Measurements from ENCODE around the gene LMX1A. TPM values are rescaled to one million over a fixed set of nuclear protein-coding genes. Genes with fewer than 3 reads are reported as not detected.

Gene LMX1A
- total and polyA plus RNA-seq, 9 donors: 0.37 to 2.2 (median 0.84) TPM

- no peak overlapping the region for H3K27ac ChIP-seq (ENCODE audit: low read length)
- no peak overlapping the region for H3K4me3 ChIP-seq (ENCODE audit: low read length)
- H3K9me3 ChIP-seq (replicated peaks; ENCODE audit: control insufficient read depth, low read depth, low read length): no peaks in the 10 kb centered on the region
- H3K4me1 ChIP-seq (ENCODE audit: control insufficient read depth, insufficient read depth, low read length): no peaks in the 10 kb centered on the region
- WGBS (ENCODE audit: insufficient coverage): no CpG with 5 or more reads among the region's 2 CpGs
- H3K27me3 ChIP-seq (ENCODE audit: control insufficient read depth, insufficient read depth, low read length): peaks cover 7% of the 10 kb centered on the region
- H3K36me3 ChIP-seq (ENCODE audit: control insufficient read depth, insufficient read depth, low read length): no peaks in the 10 kb centered on the region
- DNase-seq: no peak
Measured at GRCh38 chr1:165241321-165241720, 115.2 kb downstream of the LMX1A start.

GRCh38 chr1:165240492-165240891 is 116.0 kb downstream of the LMX1A start:
- H3K27me3 ChIP-seq (ENCODE audit: control insufficient read depth, insufficient read depth, low read length): peaks cover 15% of the 10 kb centered on the region
- no peaks in the 10 kb centered on the region for H3K36me3 ChIP-seq (ENCODE audit: control insufficient read depth, insufficient read depth, low read length)
- no CpG with 5 or more reads among the region's 4 CpGs for WGBS (ENCODE audit: insufficient coverage)
- no peak for DNase-seq
- no peak overlapping the region for H3K4me3 ChIP-seq (ENCODE audit: low read length)
- H3K27ac ChIP-seq (ENCODE audit: low read length): no peak overlapping the region
- H3K9me3 ChIP-seq (replicated peaks; ENCODE audit: control insufficient read depth, low read depth, low read length): no peaks in the 10 kb centered on the region
- H3K4me1 ChIP-seq (ENCODE audit: control insufficient read depth, insufficient read depth, low read length): peaks cover 6% of the 10 kb centered on the region

DNA sequence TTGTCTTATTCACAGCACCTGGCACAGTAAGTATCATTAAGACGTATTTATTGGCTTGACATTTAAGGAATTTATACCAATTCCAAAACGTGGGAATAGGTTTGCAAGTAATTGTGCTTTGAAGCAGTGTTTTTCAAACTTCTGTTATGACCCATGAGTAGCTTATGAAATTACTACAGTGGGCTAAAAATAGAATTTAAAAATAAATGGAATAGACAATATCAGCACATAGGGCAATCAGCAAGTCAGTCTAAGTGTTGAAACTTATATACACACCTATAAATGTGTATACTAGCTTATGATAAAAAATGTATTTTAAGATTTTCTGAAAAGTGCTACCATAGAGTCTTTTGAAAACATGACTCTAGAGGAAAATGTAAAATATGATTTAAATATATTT is 116.6 kb downstream of the LMX1A start:
- DNase-seq: no peak
- Histone ChIP-seq H3K36me3 (ENCODE audit: control insufficient read depth, insufficient read depth, low read length) (no peaks in the 10 kb centered on the region), H3K27ac (ENCODE audit: low read length) (no peak overlapping the region), H3K9me3 (replicated peaks; ENCODE audit: control insufficient read depth, low read depth, low read length) (no peaks in the 10 kb centered on the region), H3K4me1 (ENCODE audit: control insufficient read depth, insufficient read depth, low read length) (peaks cover 11% of the 10 kb centered on the region), H3K4me3 (ENCODE audit: low read length) (no peak overlapping the region), H3K27me3 (ENCODE audit: control insufficient read depth, insufficient read depth, low read length) (peaks cover 20% of the 10 kb centered on the region)
- WGBS (ENCODE audit: insufficient coverage): no CpG with 5 or more reads among the region's 2 CpGs

GRCh38 chr1:165235777-165236291 is 120.7 kb downstream of the LMX1A start:
- Histone ChIP-seq H3K9me3 (replicated peaks; ENCODE audit: control insufficient read depth, low read depth, low read length) (no peaks in the 10 kb centered on the region), H3K36me3 (ENCODE audit: control insufficient read depth, insufficient read depth, low read length) (no peaks in the 10 kb centered on the region), H3K4me1 (ENCODE audit: control insufficient read depth, insufficient read depth, low read length) (peaks cover 11% of the 10 kb centered on the region), H3K4me3 (ENCODE audit: low read length) (peak overlapping the region; percentile 28), H3K27ac (ENCODE audit: low read length) (no peak overlapping the region), H3K27me3 (ENCODE audit: control insufficient read depth, insufficient read depth, low read length) (peaks cover 27% of the 10 kb centered on the region)
- under 1% methylated on average over 28 of the region's 33 CpGs for WGBS (ENCODE audit: insufficient coverage)
- peak; percentile 22 for DNase-seq

GRCh38 chr1:165235155-165235776 is 121.2 kb downstream of the LMX1A start:
- Histone ChIP-seq H3K4me3 (ENCODE audit: low read length) (peak overlapping the region; percentile 28), H3K36me3 (ENCODE audit: control insufficient read depth, insufficient read depth, low read length) (no peaks in the 10 kb centered on the region), H3K27me3 (ENCODE audit: control insufficient read depth, insufficient read depth, low read length) (peaks cover 29% of the 10 kb centered on the region), H3K9me3 (replicated peaks; ENCODE audit: control insufficient read depth, low read depth, low read length) (no peaks in the 10 kb centered on the region), H3K4me1 (ENCODE audit: control insufficient read depth, insufficient read depth, low read length) (peaks cover 11% of the 10 kb centered on the region), H3K27ac (ENCODE audit: low read length) (no peak overlapping the region)
- 3% methylated on average over 52 of the region's 56 CpGs for whole genome bisulfite sequencing (ENCODE audit: insufficient coverage)
- DNase-seq: peak; percentile 35

DNA sequence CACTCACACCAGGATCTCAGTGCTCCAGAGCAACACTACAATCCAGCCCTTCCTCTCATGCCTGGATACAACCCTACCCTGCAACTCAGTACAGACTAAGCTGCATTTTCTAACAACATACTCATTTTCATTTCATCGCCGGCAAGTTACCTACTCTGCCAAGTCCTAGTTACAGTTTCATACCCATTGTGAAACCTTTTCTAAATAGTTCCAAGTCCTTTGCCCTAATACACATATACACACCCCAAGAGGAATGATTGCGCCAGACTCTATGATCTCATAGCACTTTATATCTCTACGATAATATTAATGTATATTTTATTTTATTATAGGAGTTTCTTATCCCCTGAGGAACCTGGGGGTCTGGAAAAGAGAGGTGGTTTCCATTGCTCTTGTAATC is 122.4 kb downstream of the LMX1A start:
- Histone ChIP-seq H3K36me3 (ENCODE audit: control insufficient read depth, insufficient read depth, low read length) (no peaks in the 10 kb centered on the region), H3K27ac (ENCODE audit: low read length) (no peak overlapping the region), H3K9me3 (replicated peaks; ENCODE audit: control insufficient read depth, low read depth, low read length) (no peaks in the 10 kb centered on the region), H3K4me1 (ENCODE audit: control insufficient read depth, insufficient read depth, low read length) (peaks cover 11% of the 10 kb centered on the region), H3K27me3 (ENCODE audit: control insufficient read depth, insufficient read depth, low read length) (peaks cover 29% of the 10 kb centered on the region), H3K4me3 (ENCODE audit: low read length) (no peak overlapping the region)
- DNase-seq: no peak
- WGBS (ENCODE audit: insufficient coverage): 93% methylated on average over 2 of the region's 4 CpGs

- H3K4me1 ChIP-seq (ENCODE audit: control insufficient read depth, insufficient read depth, low read length): no peaks in the 10 kb centered on the region
- H3K27me3 ChIP-seq (ENCODE audit: control insufficient read depth, insufficient read depth, low read length): peaks cover 7% of the 10 kb centered on the region
- no peak overlapping the region for H3K27ac ChIP-seq (ENCODE audit: low read length)
- H3K36me3 ChIP-seq (ENCODE audit: control insufficient read depth, insufficient read depth, low read length): no peaks in the 10 kb centered on the region
- H3K4me3 ChIP-seq (ENCODE audit: low read length): no peak overlapping the region
- no peaks in the 10 kb centered on the region for H3K9me3 ChIP-seq (replicated peaks; ENCODE audit: control insufficient read depth, low read depth, low read length)
- peak; percentile 20 for DNase-seq
- WGBS (ENCODE audit: insufficient coverage): no CpG with 5 or more reads among the region's 2 CpGs
Measured at GRCh38 chr1:165228676-165229075, 127.8 kb downstream of the LMX1A start.

- Histone ChIP-seq H3K27ac (ENCODE audit: low read length) (no peak overlapping the region), H3K36me3 (ENCODE audit: control insufficient read depth, insufficient read depth, low read length) (no peaks in the 10 kb centered on the region), H3K27me3 (ENCODE audit: control insufficient read depth, insufficient read depth, low read length) (peaks cover 7% of the 10 kb centered on the region), H3K4me1 (ENCODE audit: control insufficient read depth, insufficient read depth, low read length) (no peaks in the 10 kb centered on the region), H3K4me3 (ENCODE audit: low read length) (no peak overlapping the region), H3K9me3 (replicated peaks; ENCODE audit: control insufficient read depth, low read depth, low read length) (no peaks in the 10 kb centered on the region)
- no peak for DNase-seq
- no CpG with 5 or more reads among the region's 2 CpGs for WGBS (ENCODE audit: insufficient coverage)
Measured at GRCh38 chr1:165228111-165228655, 128.3 kb downstream of the LMX1A start.

- Histone ChIP-seq H3K4me1 (ENCODE audit: control insufficient read depth, insufficient read depth, low read length) (peaks cover 3% of the 10 kb centered on the region), H3K36me3 (ENCODE audit: control insufficient read depth, insufficient read depth, low read length) (no peaks in the 10 kb centered on the region), H3K9me3 (replicated peaks; ENCODE audit: control insufficient read depth, low read depth, low read length) (no peaks in the 10 kb centered on the region), H3K27me3 (ENCODE audit: control insufficient read depth, insufficient read depth, low read length) (peaks cover 2% of the 10 kb centered on the region), H3K4me3 (ENCODE audit: low read length) (no peak overlapping the region), H3K27ac (ENCODE audit: low read length) (no peak overlapping the region)
- DNase-seq: no peak
- no CpG with 5 or more reads among the region's 2 CpGs for WGBS (ENCODE audit: insufficient coverage)
Measured at GRCh38 chr1:165226326-165226725, 130.2 kb downstream of the LMX1A start.

DNA sequence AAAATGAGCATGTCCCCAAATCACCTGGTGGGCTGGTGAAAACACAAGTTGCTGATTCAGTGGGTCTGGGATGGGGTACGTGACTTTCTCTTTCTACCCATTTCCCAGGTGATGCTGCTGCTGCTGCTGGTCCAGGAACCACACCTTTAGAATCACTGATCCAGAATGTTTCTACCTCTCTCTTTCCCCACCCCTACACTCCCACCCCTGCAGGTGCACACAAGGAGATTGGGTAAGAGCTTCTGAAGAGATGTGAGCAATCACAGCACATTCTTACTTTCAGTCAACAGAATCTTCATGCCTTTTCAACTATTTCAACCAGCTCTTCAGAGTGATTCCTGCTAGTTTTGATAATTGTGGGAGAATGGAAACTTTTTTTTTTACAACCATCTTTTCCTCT is 130.9 kb downstream of the LMX1A start:
- peaks cover 1% of the 10 kb centered on the region for H3K27me3 ChIP-seq (ENCODE audit: control insufficient read depth, insufficient read depth, low read length)
- 100% methylated on average over 1 of the region's 1 CpG for WGBS (ENCODE audit: insufficient coverage)
- H3K4me3 ChIP-seq (ENCODE audit: low read length): no peak overlapping the region
- DNase-seq: no peak
- no peak overlapping the region for H3K27ac ChIP-seq (ENCODE audit: low read length)
- no peaks in the 10 kb centered on the region for H3K9me3 ChIP-seq (replicated peaks; ENCODE audit: control insufficient read depth, low read depth, low read length)
- H3K36me3 ChIP-seq (ENCODE audit: control insufficient read depth, insufficient read depth, low read length): no peaks in the 10 kb centered on the region
- peaks cover 4% of the 10 kb centered on the region for H3K4me1 ChIP-seq (ENCODE audit: control insufficient read depth, insufficient read depth, low read length)
